ENCODE data around the gene RASSF7. TPM values are rescaled to one million over a fixed set of nuclear protein-coding genes. Genes with fewer than 3 reads are reported as not detected.

Gene RASSF7
- total and polyA plus RNA-seq, 5 donors from 2014 or later, result 23.9 to 34.2 (median 31.4) TPM

DNA sequence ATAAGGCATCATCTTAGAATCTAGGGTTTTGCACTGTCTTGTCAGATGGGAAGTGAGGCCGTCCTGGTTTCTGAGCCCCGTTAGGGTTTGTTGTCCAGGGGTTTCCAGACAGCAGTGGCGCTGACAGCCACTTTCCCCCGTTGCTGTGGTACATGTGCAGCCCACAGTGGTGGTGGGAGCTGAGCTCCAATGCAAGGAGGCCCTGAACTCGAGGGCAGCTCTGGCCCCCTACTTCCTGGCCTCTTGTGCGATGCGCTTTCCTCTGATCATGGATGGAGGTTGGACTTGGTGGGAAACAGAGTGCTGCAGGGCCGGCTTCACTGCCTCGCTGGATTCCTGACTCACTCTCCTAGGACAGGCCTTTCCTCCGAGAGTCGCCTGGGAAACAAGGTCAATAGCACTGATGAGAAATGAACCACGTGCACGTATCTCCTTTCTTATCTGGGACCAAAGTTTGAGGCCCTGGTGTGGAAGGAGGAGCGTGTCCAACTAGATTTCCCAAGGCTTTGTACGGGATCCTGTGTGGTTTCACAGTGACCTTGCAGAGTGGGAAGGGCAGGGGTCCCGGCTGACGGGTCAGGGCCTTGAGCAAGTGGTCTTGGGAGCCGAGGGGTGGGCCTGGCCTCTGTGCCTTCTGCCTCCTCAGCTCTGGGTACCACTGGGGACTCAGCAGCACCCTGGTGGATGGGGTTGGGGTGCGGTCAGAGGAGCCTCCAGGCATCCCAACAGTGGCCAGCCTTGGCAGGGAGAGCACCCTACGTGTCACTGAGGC lies 19.2 kb downstream of the RASSF7 start:
- Mint-ChIP-seq H3K36me3 (no peaks in the 10 kb centered on the region), H3K9me3 (peaks cover 0 to 3% (median 0%) of the 10 kb centered on the region in 7 donors), H3K27ac (no peak overlapping the region), H3K4me1 (peaks cover 0 to 45% (median 11%) of the 10 kb centered on the region in 4 donors), H3K27me3 (peaks cover 2% of the 10 kb centered on the region), H3K4me3 (peak overlapping the region in 3 of 4 donors; percentile 32 to 79 (median 53))
- Histone ChIP-seq H3K4me3 (ENCODE audit: low read depth, low read length) (no peak overlapping the region), H3K4me1 (ENCODE audit: control insufficient read depth, insufficient read depth, low read length, poor library complexity, severe bottlenecking) (peaks cover 37% of the 10 kb centered on the region), H3K36me3 (ENCODE audit: control insufficient read depth, insufficient read depth, low read length) (peaks cover 30% of the 10 kb centered on the region), H3K9me3 (ENCODE audit: control insufficient read depth in 2 of 2, low read length in 2 of 2) (no peaks in the 10 kb centered on the region), H3K27ac (ENCODE audit: insufficient read depth, low read length, poor library complexity, severe bottlenecking) (no peak overlapping the region), H3K27me3 (ENCODE audit: control insufficient read depth, insufficient read depth, low read length) (no peaks in the 10 kb centered on the region)
- ATAC-seq (ENCODE audit: low read depth in 2 of 2) (no peak), DNase-seq (no peak)

- Histone ChIP-seq H3K36me3 (ENCODE audit: control insufficient read depth, insufficient read depth, low read length) (peaks cover 34% of the 10 kb centered on the region), H3K9me3 (ENCODE audit: control insufficient read depth in 2 of 2, low read length in 2 of 2) (no peaks in the 10 kb centered on the region), H3K4me1 (ENCODE audit: control insufficient read depth, insufficient read depth, low read length, poor library complexity, severe bottlenecking) (peaks cover 31% of the 10 kb centered on the region), H3K27me3 (ENCODE audit: control insufficient read depth, insufficient read depth, low read length) (no peaks in the 10 kb centered on the region), H3K27ac (ENCODE audit: insufficient read depth, low read length, poor library complexity, severe bottlenecking) (no peak overlapping the region), H3K4me3 (ENCODE audit: low read depth, low read length) (no peak overlapping the region)
- Mint-ChIP-seq H3K27me3 (no peaks in the 10 kb centered on the region), H3K4me1 (peaks cover 0 to 44% (median 9%) of the 10 kb centered on the region in 4 donors), H3K36me3 (peaks cover 3% of the 10 kb centered on the region), H3K4me3 (peak overlapping the region in 2 of 4 donors; percentile 52 to 62), H3K27ac (no peak overlapping the region), H3K9me3 (peaks cover 0 to 2% (median 0%) of the 10 kb centered on the region in 7 donors)
- ATAC-seq (ENCODE audit: low read depth in 2 of 2) (no peak), DNase-seq (no peak)
Observed at GRCh38 chr11:581342-581741, 20.6 kb downstream of the RASSF7 start.

- Mint-ChIP-seq H3K27ac (no peak overlapping the region), H3K4me1 (peaks cover 0 to 46% (median 9%) of the 10 kb centered on the region in 4 donors)
- no peak overlapping the region for H3K27ac ChIP-seq (ENCODE audit: insufficient read depth, low read length, poor library complexity, severe bottlenecking)
Observed at GRCh38 chr11:581752-582151, 21.0 kb downstream of the RASSF7 start.

DNA sequence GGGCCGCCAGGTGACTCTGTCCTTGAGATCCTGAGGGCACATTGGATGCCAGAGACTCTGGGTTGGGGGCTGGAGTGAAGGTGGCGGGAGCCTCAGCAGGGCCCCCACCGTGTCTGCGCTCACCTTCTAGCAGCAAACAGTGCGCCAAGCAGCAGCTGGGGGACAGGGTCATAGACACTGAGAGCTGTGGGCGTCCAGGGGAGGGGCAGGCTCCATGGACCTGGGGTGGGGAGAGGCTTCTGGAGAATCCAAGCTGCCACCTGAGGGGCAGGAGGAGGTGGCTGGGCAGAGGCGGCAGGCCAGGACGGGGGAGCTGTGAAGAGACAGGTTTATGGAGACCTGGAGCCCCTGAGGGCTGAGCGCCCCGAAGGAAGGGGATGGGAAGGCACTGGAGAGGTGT lies 23.5 kb downstream of the RASSF7 start:
- DNase-seq (no peak), ATAC-seq (ENCODE audit: low read depth in 2 of 2) (no peak)
- Histone ChIP-seq H3K4me1 (ENCODE audit: control insufficient read depth, insufficient read depth, low read length, poor library complexity, severe bottlenecking) (peaks cover 22% of the 10 kb centered on the region), H3K36me3 (ENCODE audit: control insufficient read depth, insufficient read depth, low read length) (peaks cover 59% of the 10 kb centered on the region), H3K27me3 (ENCODE audit: control insufficient read depth, insufficient read depth, low read length) (no peaks in the 10 kb centered on the region), H3K27ac (ENCODE audit: insufficient read depth, low read length, poor library complexity, severe bottlenecking) (no peak overlapping the region), H3K9me3 (ENCODE audit: control insufficient read depth in 2 of 2, low read length in 2 of 2) (no peaks in the 10 kb centered on the region), H3K4me3 (ENCODE audit: low read depth, low read length) (no peak overlapping the region)
- Mint-ChIP-seq H3K27ac (no peak overlapping the region), H3K9me3 (peaks cover 0 to 2% (median 0%) of the 10 kb centered on the region in 7 donors), H3K4me1 (peaks cover 0 to 39% (median 17%) of the 10 kb centered on the region in 4 donors), H3K36me3 (peaks cover 18% of the 10 kb centered on the region), H3K4me3 (no peak overlapping the region), H3K27me3 (no peaks in the 10 kb centered on the region)

More at GRCh38 chr11:581752-582151, 21.0 kb downstream of the RASSF7 start:
- H3K4me3 ChIP-seq (ENCODE audit: low read depth, low read length), result no peak overlapping the region
- H3K9me3 ChIP-seq (ENCODE audit: control insufficient read depth in 2 of 2, low read length in 2 of 2), result no peaks in the 10 kb centered on the region
- DNase-seq, result no peak
- peak overlapping the region in 1 of 4 donors; percentile 52 for H3K4me3 Mint-ChIP-seq
- no peaks in the 10 kb centered on the region for H3K27me3 Mint-ChIP-seq
- peaks cover 0 to 2% (median 0%) of the 10 kb centered on the region in 7 donors for H3K9me3 Mint-ChIP-seq
- ATAC-seq (ENCODE audit: low read depth in 2 of 2), result no peak
- peaks cover 31% of the 10 kb centered on the region for H3K4me1 ChIP-seq (ENCODE audit: control insufficient read depth, insufficient read depth, low read length, poor library complexity, severe bottlenecking)
- H3K27me3 ChIP-seq (ENCODE audit: control insufficient read depth, insufficient read depth, low read length), result no peaks in the 10 kb centered on the region
- H3K36me3 ChIP-seq (ENCODE audit: control insufficient read depth, insufficient read depth, low read length), result peaks cover 38% of the 10 kb centered on the region
- H3K36me3 Mint-ChIP-seq, result peaks cover 5% of the 10 kb centered on the region

DNA sequence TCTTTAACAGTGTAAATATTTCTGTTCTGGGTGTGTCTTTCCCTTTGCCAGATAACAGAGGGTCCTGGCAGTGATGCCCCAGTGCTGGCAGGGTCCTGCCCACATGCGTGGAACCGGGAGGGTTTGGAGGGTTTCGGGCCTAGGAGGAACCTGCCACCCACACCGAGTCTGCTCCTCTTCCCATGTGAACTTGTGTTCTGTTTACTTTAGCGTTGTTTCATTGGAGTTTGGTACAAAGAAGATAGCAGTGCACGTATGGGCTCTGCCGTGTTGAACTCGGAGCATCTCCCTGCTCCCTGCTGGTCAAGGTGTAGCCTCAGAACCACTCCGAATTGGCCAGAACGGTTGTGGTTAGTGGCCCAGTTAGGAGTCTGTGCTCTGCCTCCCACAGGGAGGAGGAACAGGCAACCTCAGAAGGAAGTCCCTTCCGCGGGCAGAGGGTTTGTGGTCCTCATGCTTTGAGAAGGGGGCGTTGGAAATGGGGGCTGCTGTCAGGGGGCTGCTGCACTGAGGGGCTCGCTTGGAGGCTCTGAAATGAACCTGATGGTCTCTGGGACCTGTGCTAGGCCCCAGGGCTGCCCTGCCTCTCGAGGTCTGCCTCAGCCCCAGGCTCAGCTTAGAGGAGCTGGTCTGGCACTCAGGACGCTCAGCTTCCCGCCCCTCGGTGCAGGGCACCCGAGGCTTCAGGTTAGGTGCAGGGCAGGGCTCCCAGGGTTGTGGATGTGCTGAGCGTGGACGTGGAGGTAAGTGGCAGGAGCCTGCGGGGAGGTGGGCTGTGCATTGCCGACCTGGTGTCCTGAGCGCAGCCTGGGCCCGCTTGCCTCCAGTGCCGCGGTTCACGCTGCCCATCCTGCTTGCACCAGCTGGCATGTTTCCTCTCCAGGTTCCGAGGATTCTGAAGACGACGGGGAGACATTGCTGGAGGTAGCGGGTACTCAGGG lies 25.9 kb downstream of the RASSF7 start:
- Mint-ChIP-seq H3K4me3 (peak overlapping the region in 1 of 4 donors; percentile 9), H3K27me3 (no peaks in the 10 kb centered on the region), H3K36me3 (peaks cover 31% of the 10 kb centered on the region), H3K4me1 (peaks cover 0 to 29% (median 12%) of the 10 kb centered on the region in 4 donors), H3K27ac (peak overlapping the region in 2 of 3 donors; percentile 44 to 99), H3K9me3 (peaks cover 0 to 1% (median 0%) of the 10 kb centered on the region in 7 donors)
- Histone ChIP-seq H3K27ac (ENCODE audit: insufficient read depth, low read length, poor library complexity, severe bottlenecking) (peak overlapping the region; percentile 74), H3K36me3 (ENCODE audit: control insufficient read depth, insufficient read depth, low read length) (peaks cover 71% of the 10 kb centered on the region), H3K9me3 (ENCODE audit: control insufficient read depth in 2 of 2, low read length in 2 of 2) (no peaks in the 10 kb centered on the region), H3K4me1 (ENCODE audit: control insufficient read depth, insufficient read depth, low read length, poor library complexity, severe bottlenecking) (peaks cover 16% of the 10 kb centered on the region), H3K4me3 (ENCODE audit: low read depth, low read length) (no peak overlapping the region), H3K27me3 (ENCODE audit: control insufficient read depth, insufficient read depth, low read length) (no peaks in the 10 kb centered on the region)
- no peak for ATAC-seq (ENCODE audit: low read depth in 2 of 2)
- DNase-seq, result no peak

- ATAC-seq (ENCODE audit: low read depth in 2 of 2), result no peak
- Mint-ChIP-seq H3K27me3 (no peaks in the 10 kb centered on the region), H3K36me3 (peaks cover 35% of the 10 kb centered on the region), H3K4me3 (peak overlapping the region in 3 of 4 donors; percentile 19 to 75 (median 54)), H3K27ac (peak overlapping the region; percentile 95 to 99 (median 98)), H3K9me3 (peaks cover 0 to 1% (median 0%) of the 10 kb centered on the region in 7 donors), H3K4me1 (peaks cover 0 to 26% (median 11%) of the 10 kb centered on the region in 4 donors)
- DNase-seq, result no peak
- peaks cover 72% of the 10 kb centered on the region for H3K36me3 ChIP-seq (ENCODE audit: control insufficient read depth, insufficient read depth, low read length)
- H3K27ac ChIP-seq (ENCODE audit: insufficient read depth, low read length, poor library complexity, severe bottlenecking), result peak overlapping the region; percentile 74
- H3K4me1 ChIP-seq (ENCODE audit: control insufficient read depth, insufficient read depth, low read length, poor library complexity, severe bottlenecking), result peaks cover 16% of the 10 kb centered on the region
- no peaks in the 10 kb centered on the region for H3K27me3 ChIP-seq (ENCODE audit: control insufficient read depth, insufficient read depth, low read length)
- no peak overlapping the region for H3K4me3 ChIP-seq (ENCODE audit: low read depth, low read length)
- H3K9me3 ChIP-seq (ENCODE audit: control insufficient read depth in 2 of 2, low read length in 2 of 2), result no peaks in the 10 kb centered on the region
Observed at GRCh38 chr11:587546-587945, 26.8 kb downstream of the RASSF7 start.

GRCh38 chr11:587978-588380 lies 27.2 kb downstream of the RASSF7 start:
- Mint-ChIP-seq H3K27me3 (no peaks in the 10 kb centered on the region), H3K4me1 (peaks cover 0 to 26% (median 11%) of the 10 kb centered on the region in 4 donors), H3K9me3 (peaks cover 0 to 1% (median 0%) of the 10 kb centered on the region in 7 donors), H3K36me3 (peaks cover 37% of the 10 kb centered on the region), H3K27ac (peak overlapping the region; percentile 95 to 99 (median 98)), H3K4me3 (peak overlapping the region; percentile 30 to 75 (median 62))
- Histone ChIP-seq H3K27me3 (ENCODE audit: control insufficient read depth, insufficient read depth, low read length) (no peaks in the 10 kb centered on the region), H3K4me1 (ENCODE audit: control insufficient read depth, insufficient read depth, low read length, poor library complexity, severe bottlenecking) (peaks cover 16% of the 10 kb centered on the region), H3K27ac (ENCODE audit: insufficient read depth, low read length, poor library complexity, severe bottlenecking) (peak overlapping the region; percentile 74), H3K4me3 (ENCODE audit: low read depth, low read length) (no peak overlapping the region), H3K36me3 (ENCODE audit: control insufficient read depth, insufficient read depth, low read length) (peaks cover 75% of the 10 kb centered on the region), H3K9me3 (ENCODE audit: control insufficient read depth in 2 of 2, low read length in 2 of 2) (no peaks in the 10 kb centered on the region)
- DNase-seq, result peak; percentile 54 to 80 (median 70)
- ATAC-seq (ENCODE audit: low read depth in 2 of 2), result peak; percentile 92
